GM19324 (cell line): ENCODE results near the gene ELMO1.

Experiments used
- ATAC-seq: cut with Tn5 transposase; IDR thresholded peaks from one replicate; pipeline ENCODE4 v1.9.1; 2021; ENCODE audit warnings: mild to moderate bottlenecking, moderate library complexity; ENCODE audit not compliant: unreplicated experiment, low FRiP score

Gene ELMO1

DNA sequence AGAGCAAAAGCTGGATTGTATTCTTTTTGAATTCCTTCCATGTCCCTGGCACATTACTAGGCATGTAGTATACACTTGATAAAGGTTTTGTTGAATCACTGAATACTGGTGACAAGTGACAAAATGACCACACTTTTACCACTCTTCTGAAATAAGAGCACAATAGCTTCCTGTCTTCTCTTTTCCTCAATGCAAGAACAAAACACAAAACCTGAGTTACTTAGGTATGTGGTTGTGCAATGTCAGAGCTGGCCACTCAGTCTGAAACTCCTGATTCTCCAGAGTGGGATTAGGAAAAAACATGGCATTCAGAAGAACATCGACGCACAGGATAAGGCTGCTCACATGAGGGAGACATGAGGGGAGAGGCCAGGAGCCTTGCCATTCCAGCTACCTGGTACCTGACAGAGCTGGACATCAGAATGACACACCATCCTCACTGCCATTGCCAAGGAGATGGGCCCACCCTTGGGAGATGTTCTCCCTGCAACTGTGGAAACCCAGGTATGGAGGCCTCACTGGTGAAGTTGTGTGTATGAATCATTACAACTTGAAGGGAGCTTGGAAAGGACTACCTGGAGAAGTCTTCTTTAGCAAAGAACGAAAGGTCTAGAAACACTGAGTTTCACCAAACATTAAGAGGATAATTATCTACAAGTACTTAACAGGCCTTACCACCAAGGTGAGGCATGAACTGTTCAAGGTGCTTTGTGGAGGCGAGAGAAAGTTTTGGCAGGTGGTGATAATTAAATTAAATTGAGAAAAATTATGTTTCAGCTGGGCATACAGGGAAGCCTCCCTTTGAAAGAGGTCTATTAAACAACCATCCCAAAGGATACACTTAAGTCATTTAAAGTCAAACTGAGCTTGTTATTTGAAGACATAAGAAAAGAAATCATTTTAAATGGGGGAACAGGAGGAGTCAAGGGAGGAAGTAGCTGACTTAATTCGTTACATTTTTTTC, 477.8 kb downstream of the ELMO1 start:
- ATAC-seq, result no peak

DNA sequence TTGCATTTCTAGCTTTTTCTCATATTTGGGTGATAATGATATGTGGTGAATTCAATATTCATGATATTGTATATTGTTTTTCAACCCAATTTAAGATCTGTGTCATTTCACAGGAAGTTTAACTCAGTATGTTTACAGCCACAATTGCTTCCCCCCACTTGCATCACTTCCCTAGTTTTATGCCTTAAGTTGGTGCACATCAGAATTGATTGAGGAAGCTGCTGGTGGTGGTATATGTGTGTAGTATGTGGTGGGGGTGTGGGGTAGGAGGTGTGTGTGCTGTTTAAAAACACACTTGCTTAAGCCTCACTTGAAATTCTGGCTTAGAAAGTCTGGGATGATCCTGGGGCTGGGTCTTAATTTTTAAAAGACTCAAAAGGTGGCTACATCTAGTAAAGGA, 479.3 kb downstream of the ELMO1 start:
- no peak for ATAC-seq

DNA sequence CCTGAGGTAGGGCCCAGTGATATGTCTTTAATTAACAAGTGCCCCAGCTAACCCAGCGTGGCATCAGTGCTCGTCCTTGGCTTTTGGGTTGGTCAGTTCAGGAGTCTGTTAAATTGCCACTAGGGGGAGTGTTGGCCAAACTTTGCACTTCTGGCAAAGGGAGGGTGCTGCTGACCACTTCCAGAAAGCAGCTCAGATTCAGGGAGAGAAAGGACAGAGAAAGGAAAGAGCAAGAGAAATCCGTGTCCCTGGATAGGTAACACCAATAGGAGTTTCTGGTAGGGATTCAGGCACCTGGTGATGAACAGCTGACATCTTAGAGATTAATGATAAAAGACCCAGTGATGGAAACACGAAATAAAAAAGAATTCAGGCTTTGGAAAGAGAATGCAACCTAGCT, 481.3 kb downstream of the ELMO1 start:
- no peak for ATAC-seq

DNA sequence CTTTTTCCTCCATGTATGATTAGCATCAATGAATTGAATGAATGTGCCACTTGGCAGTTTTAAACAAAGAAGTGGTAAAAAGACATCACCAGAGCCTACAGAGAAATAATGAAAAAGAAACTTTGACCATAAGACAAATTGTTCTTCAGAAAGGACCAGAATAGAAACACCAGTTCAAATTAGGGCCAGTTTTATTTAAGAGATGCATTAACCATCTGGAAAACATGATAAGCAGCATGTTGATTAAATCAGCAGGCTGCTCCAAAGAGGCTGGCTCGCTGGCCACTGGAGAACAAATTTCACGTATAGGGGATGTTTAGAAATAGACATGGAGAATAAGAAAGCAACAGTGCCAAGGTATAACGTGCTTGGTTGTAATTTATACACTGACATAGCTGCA, 482.0 kb downstream of the ELMO1 start:
- no peak for ATAC-seq

DNA sequence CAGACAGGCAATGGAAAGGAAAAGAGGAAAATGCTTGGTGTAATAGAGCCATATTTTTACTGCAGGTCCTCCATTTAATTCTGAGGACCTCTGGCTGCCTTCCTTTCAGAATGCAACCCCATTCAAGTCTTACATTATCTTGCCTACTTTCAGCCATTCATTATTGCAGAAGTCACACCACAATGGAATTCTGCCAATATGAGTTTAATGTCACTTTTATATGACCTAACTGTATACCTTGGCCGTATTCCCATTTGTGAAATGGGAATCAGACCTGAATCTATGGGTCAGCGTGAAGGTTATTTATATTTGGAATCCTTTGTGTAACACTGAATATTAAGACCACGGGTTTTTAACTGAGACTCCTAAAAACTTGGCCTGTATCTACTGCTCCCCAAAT, 482.6 kb downstream of the ELMO1 start:
- ATAC-seq, result no peak

DNA sequence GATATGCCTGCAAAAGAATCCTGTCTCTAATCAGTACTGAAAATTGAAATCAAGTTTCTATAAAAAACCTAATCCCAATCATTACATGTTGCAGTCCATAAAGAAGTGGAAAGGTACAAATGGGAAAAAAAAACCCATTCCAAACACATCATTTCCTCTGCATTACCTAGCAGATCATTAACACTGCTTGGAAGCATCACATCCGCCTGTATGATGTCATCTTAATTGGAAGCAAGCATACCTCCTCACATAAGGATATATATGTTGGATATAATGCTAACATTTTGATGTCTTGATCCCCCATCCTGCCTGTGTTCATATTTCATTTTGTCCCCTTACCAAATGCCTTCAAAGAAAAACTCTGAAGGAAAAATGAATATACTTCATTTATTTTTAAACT, 483.0 kb downstream of the ELMO1 start:
- ATAC-seq, result no peak

DNA sequence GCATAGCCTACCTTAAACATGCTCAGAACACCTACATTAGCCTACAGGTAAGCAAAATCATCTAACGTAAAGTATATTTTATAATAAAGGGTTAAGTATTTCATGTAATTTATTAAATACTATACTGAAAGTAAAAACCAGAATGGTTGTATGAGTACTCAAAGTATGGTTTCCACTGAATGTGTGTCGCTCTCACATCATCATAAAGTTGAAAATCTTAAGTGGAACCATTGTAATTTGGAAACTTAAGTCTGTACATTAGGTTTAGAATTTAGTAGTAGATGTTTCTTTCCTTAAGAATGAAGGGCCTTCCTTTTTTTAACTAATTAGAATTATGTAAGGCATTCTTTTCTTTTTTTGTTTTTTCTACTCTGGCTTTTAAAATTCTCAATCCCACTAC, 484.4 kb downstream of the ELMO1 start:
- no peak for ATAC-seq

DNA sequence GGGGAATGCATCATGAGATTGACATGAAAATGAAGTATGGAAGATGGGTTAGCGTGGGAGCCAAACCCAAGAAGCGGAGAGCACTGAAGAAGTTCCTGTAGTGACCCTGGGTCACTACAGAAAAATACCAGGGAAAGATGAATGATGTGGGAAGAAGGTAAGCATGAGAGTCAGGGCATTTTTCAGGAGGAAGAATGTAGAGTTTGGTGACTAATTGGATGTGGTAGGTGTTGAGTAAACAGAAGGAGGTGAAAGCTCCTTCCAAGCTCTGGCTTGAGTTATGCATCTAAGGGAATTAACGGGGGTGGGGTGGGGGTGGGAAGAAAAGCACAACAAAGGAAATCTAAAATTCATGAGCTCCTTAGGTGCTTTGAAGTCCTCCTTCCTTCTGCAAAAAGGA, 486.3 kb downstream of the ELMO1 start:
- no peak for ATAC-seq

DNA sequence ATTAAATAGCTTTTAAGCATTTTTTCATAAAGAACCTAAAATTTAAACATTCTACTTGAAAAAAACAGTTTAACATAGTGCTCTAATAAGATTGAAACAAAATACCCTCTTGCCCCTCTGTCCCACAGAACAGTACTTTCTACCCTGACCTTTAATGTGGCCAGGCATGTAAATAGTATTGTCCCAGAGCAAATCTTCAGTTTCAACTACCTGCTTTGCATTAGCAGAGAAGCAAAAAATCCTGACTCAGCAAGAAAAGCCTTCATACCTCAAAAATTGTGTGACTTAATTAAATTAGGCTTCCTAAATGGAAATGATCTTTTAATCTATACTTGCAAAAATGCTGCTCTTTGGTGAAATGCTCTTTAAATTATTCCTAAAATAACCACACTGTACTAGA, 487.0 kb downstream of the ELMO1 start:
- no peak for ATAC-seq

DNA sequence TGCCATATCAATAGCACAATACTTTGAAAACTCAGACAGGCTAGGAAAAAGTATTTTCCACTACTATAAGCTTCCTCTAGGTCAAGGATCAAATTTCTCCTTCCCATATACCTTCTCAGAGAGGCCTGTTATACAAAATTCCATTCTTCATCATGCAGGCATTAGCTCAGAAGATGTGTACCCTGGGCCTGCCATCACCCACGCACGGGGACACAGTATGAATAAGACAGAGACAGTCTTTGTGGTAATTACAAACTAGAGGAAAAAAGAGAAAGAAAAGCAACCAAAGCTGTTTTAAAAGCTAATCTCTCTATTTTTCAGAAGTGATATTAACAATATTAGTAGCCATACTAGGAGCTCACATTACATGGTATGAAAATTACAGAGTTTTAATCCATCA, 487.6 kb downstream of the ELMO1 start:
- no peak for ATAC-seq

DNA sequence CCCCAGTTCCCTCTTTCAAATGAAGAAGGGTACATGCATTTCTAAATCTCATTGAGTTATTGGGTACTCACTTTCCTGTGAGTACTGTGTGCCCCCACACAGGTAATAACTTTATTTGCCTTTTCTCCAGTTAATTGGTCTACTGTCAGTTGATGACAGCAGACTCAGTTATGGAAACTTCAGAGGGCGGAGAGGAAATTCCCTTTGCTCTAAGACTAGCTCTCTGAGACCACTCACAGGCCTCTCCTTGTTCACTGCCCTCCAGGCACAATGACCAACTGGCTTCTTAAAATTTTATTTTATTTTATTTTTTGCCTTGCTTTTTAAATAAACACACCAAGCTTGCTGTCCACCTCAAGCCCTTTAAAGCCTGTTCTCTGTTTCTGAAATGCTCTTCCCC, 488.6 kb downstream of the ELMO1 start:
- ATAC-seq, result no peak

DNA sequence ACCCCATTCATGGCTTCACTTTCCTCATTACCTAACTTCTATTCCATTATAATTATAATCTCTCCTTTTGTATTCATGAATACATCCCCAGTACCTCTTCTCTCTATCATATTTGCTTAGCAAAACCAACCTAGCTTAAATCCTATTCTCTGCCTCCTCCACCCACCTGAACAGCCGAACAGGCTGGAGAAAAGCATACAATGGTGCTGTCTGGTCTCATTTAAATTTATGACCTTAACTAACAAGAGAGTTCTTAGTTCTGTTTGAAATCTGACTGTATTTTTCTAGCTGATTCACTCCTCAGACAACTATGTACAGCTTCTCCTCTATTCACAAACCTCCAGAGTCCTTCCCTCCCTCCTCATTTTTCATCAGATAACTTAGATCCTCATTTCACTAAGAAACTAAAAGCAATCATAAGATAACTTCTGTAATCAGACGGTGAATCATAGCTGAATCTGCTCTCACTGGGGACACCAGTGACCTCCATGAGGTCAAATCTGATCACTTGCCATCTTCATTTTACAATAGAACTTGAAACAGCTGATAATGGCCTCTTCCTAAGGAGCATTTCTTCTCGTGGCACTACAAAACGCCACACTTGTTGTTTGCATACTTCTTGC, 490.4 kb downstream of the ELMO1 start:
- ATAC-seq, result no peak

DNA sequence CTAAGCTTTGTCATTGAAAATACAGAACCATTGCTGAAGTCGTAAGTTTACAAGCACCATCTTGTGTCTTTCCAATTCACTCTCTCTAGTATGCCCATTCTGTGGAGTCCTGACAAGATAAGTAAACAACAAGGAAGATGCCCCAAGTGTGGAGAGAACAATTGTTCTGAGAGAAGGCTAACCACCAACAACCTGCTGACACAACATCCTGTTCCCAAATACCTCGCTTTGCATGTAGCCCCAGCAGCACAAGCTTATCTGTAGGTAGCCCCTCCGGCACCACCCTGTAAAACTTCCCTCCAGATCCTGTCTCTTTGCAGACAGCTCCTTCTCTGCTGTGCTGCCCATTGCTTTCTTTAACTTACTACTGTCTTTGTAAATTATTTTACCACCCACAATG, 491.0 kb downstream of the ELMO1 start:
- ATAC-seq, result no peak

DNA sequence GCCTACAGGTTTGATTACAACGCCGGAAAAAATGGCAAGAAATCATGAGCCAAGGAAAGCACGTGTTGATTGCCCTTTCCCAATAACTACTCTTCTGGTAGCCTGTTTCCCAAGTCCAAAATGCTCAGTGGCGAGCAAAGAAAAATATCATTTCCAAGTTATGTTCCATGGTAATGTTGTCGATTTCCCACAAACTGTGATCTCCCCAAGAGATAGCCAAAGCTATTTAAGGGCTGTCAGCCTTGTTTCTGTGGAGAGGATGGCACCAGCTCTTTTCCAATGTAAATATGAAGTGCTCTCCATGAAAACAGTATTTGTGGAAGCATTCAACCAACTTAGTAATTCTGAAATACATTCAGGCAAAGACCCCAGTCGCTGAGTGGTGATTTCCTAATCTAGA, 491.9 kb downstream of the ELMO1 start:
- ATAC-seq, result no peak

DNA sequence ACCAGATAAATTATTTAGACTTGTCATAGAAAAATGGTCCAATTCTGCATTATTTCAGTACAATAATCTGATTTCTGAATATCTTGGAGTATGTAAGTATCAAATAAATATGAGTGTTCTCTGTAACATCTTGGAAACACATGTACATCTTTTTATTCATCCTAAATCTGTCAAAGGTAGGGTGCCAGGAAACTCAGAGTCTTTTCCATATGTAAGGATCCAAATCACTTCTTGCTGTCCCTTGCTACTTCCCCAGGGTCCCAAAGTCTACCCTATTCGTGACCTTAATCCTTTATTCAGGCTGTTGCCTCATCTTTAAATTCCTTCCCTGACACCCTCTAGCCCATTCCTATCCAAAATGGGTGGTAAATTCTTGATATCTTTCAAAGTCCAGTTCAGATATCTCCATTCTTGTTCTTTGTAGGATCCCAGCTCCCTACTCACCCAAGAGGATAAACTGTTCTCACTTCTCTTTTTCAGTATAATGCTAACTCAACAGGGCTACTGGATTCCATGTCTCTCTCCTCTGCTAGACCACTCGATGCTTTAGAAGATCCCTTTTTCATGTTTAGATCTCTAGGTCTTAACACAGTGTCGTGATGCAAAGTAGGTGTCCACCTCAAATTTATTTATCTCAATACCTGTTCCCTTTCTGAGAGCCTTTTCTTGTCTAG, 493.1 kb downstream of the ELMO1 start:
- ATAC-seq, result no peak

DNA sequence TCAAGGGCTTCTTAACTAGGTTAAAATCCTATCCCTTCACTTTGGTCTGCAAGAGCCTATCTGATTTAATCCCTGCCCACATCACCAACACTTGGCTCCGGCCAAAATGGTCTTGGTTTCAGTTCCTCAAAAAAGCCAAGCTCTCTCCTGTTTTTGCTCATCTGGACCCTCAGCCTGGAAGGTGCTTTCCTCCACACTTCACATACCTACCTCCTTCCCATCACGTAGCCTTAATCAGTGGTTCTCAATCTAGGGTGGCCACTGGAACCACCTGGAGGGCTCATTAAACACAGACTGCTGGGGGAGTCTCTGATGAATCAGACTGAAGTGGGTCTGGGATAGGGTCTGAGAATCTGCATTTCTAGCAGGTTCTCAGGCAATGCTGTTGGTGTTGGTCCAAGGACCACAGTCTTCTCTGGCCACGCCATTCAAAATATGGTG, 497.4 kb downstream of the ELMO1 start:
- peak; percentile 67 for ATAC-seq

DNA sequence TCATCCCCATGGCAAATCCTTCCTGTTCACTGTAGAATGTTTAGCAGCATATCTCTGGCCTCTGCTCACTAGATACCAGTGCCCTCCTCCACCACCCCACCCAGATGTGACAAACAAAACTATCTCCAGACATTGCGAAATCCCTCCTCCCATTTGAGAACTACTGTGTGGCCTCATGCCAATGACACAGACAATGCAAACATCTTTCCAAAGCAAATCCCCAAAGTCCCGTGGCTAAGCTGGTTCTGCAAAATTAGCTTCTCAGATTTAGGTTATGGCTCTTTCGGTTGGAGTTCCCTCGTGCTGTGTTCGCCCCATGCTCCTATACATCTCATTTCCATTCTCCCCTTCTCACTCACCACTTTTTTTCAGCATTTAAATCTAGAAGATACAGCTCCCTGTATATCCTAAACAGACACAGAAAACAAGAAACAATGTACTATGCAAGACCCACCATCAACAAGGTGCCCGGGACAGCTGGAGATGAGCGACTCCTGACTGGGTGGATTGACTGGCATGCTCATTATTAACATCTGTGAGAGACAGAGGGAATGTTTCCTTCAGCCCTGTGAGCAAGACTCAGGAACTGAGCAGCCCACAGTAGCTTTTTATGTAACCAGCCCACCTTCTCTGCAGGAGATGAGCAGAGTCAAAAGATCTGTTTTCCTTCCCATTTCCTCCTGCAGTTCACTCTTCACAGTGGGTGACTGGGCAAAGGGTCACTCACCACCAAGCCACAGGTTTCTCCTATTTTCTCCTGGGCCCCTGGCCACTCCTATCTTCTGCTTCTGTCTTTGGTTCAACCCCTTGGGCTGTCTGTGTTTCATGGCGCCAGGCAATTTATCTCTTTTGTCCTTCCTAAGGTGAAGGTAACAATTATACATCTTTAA, 498.7 kb downstream of the ELMO1 start:
- ATAC-seq, result no peak

DNA sequence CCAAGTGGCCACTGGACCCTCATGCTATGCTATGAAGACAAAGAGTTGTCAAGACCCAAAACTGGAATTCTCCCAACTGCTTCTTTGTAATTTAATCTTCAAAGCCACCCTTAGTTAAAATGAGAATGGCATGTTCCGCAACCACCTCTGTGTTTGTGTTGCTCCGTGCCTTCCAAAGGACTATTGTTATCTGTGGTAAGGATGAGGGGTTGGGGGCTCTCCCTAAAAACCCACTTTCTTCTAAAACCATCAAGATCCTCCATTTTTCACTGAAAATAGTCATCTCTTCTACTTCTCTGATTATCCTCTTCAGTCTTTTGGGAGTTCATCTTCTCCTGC, 502.3 kb downstream of the ELMO1 start:
- no peak for ATAC-seq

DNA sequence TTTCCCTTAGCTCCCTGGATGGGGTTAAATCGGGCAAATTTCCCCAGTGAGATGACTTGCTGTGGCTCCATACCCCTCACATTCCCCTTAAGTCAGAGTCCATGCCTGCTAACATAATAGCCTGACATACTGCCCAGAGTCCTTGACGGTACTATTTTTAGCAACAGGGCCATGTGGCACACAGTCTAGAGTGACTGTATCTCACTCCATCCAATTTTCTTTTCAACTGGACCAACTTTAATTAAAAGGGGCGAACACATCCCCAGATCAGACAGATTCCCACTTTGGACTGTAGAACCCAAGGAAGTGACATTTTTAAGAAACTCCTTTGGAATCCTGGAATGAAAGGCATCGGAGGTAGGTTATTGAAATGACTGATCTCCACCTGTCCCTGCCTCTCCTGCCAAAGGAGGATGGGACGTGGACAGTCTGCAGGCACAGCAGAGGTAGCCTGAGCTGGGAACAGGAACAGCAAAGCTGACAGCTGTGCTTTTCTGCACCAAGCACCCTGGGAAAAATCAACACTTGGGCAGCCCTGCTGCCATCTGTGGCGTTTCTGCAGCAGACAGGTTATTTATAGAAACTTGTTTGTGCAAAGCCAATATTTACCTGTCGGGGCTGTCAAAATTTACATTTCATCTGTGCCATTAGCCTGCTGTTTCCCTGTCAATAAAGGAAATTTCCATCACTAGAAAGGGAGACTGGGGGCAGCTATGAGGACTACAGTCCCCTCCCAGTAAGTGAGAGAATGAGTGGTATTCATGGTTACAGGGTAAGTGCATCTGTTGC, 502.9 kb downstream of the ELMO1 start:
- ATAC-seq, result no peak

DNA sequence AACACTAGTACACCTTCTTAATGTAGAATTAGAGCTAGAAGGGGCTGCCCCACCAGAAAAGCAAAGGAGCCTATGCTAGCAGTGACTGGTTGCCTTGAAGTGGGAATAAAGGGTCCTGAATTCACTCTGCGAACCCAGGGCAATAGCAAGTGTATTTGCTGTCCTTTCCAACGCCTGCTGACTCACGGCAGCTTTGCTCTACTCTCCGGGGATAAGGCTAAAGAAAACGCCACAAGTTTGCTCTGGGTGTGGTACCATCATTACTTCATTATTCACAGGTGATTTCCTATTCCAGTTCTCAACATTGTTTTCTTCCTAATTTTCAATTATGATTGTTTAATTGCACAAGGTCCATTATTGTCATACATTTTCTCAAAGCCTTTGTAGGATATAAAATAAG, 503.8 kb downstream of the ELMO1 start:
- ATAC-seq, result no peak
